GM23248 (cell line): ENCODE results near the gene SCYL2. TPM values are rescaled to one million over a fixed set of nuclear protein-coding genes. Genes with fewer than 3 reads are reported as not detected.
"Not testable (repeated sequence)": the region's sequence is repeated elsewhere in the genome, so short reads cannot be mapped to it uniquely, and the experiment has no call there.

Experiments used
- DNase-seq: peaks from one replicate; pipeline ENCODE4 v3.0.0-alpha.2; 2015
- H2AFZ ChIP-seq: fragments of 200-600 bp; sonication (generic); 2 replicates; pipeline ENCODE4 v1.6.1; 2016; ENCODE audit warnings: antibody characterized with exemption
- H3F3A ChIP-seq: fragments of 200-600 bp; sonication (generic); 2 replicates; pipeline ENCODE4 v1.6.1; 2016; ENCODE audit warnings: mild to moderate bottlenecking, antibody characterized with exemption, mixed run types; ENCODE audit not compliant: insufficient read depth
- H3K27ac ChIP-seq: fragments of 200-600 bp; sonication (generic); 2 replicates; pipeline ENCODE4 v1.5.1; 2016; ENCODE audit warnings: mild to moderate bottlenecking
- H3K27me3 ChIP-seq: fragments of 200-600 bp; sonication (generic); replicated peaks from 2 replicates; pipeline ENCODE4 v1.6.1; 2016; ENCODE audit warnings: mild to moderate bottlenecking; ENCODE audit not compliant: insufficient read depth
- H3K36me3 ChIP-seq: fragments of 200-600 bp; sonication (generic); 2 replicates; pipeline ENCODE4 v1.6.1; 2016; ENCODE audit warnings: low read depth, mild to moderate bottlenecking
- H3K4me1 ChIP-seq: fragments of 200-600 bp; sonication (generic); 2 replicates; pipeline ENCODE4 v1.6.1; 2016; ENCODE audit warnings: mild to moderate bottlenecking; ENCODE audit not compliant: insufficient read depth
- H3K4me2 ChIP-seq: fragments of 200-600 bp; sonication (generic); one replicate; pipeline ENCODE4 v1.6.1; 2016; ENCODE audit warnings: mild to moderate bottlenecking; ENCODE audit not compliant: unreplicated experiment
- H3K4me3 ChIP-seq: fragments of 200-600 bp; sonication (generic); 2 replicates; pipeline ENCODE4 v1.5.1; 2016; ENCODE audit warnings: mild to moderate bottlenecking
- H3K79me2 ChIP-seq: fragments of 200-600 bp; sonication (generic); 2 replicates; pipeline ENCODE4 v1.6.1; 2016; ENCODE audit warnings: mild to moderate bottlenecking; ENCODE audit not compliant: insufficient read depth
- H3K9ac ChIP-seq: fragments of 200-600 bp; sonication (generic); 2 replicates; pipeline ENCODE4 v1.6.1; 2016; ENCODE audit warnings: mild to moderate bottlenecking
- H3K9me2 ChIP-seq: fragments of 200-600 bp; sonication (generic); 2 replicates; pipeline ENCODE4 v1.6.1; 2016; ENCODE audit warnings: mixed run types, mild to moderate bottlenecking, moderate library complexity; ENCODE audit not compliant: insufficient read depth
- H3K9me3 ChIP-seq: fragments of 200-600 bp; sonication (generic); one replicate; pipeline ENCODE4 v1.6.1; 2017; ENCODE audit warnings: low read depth
- H4K20me1 ChIP-seq: fragments of 200-600 bp; sonication (generic); 2 replicates; pipeline ENCODE4 v1.6.0; 2016; ENCODE audit not compliant: insufficient read depth
- EZH2 ChIP-seq: fragments of 200-600 bp; sonication (generic); IDR thresholded peaks from 2 replicates; pipeline ENCODE4 v1.6.1; 2018; ENCODE audit warnings: antibody characterized with exemption, mild to moderate bottlenecking; ENCODE audit not compliant: insufficient read depth, poor library complexity, severe bottlenecking
- EZH2phosphoT487 ChIP-seq: fragments of 200-600 bp; sonication (generic); IDR thresholded peaks from 2 replicates; pipeline ENCODE4 v1.6.1; 2018; ENCODE audit warnings: antibody characterized with exemption, moderate library complexity, mild to moderate bottlenecking, low read depth; ENCODE audit not compliant: insufficient read depth
- WGBS, 2 experiments: methylation state at CpG; one replicate each; pipeline ENCODE4 v1.1.6; 2015 to 2017; ENCODE audit warnings: low lambda C conversion rate in 2 of 2, low coverage in 1 of 2; ENCODE audit errors: missing lambda C conversion rate in 2 of 2; 5-methylcytosine and 5-hydroxymethylcytosine counted together
- in situ Hi-C: fragments of 300-500 bp; cut with MboI; formaldehyde crosslinking; loops from 2 replicates; pipeline ENCODE4 v1.15.0; 2020
- polyA plus RNA-seq: library from polyadenylated mRNA; unstranded; fragments of >200 nt; fragmentation: Nextera tagmentation; extraction: Ambion mirVana; gene quantifications from 2 replicates; pipeline ENCODE4 v1.2.1, GENCODE V29; 2016
- total RNA-seq: library from RNA; depleted of rRNA; stranded (reverse); fragments of >200 nt; shearing (Covaris generic); gene quantifications from 2 replicates; pipeline ENCODE4 v1.2.3, GENCODE V29; 2014

Gene SCYL2
- total and polyA plus RNA-seq, 2 experiments from 2014 or later: 28.3 to 45.0 TPM

GRCh38 chr12:100331871-100332270 lies 64.9 kb downstream of the SCYL2 start:
- in situ Hi-C loops: no loop called here

DNA sequence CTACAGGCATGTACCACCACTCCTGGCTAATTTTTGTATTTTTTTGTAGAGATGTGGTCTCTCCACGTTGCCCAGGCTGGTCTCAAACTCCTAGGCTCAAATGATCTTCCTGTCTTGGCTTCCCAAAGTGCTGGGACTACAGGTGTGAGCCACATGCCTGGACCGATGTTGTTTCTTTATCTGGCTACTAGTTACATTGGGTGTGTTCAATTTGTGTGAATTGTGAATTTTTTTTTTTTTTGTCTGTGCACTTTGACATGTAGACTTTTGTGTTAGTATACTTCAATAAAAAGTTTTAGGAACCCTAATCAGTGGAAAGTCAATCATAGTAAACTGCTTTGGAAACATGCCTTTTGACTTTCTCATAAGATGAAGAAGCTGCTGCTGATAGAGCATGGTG lies 65.9 kb downstream of the SCYL2 start:
- TF ChIP-seq EZH2 (no peak), EZH2phosphoT487 (no peak)
- in situ Hi-C loops: no loop called here
- Histone ChIP-seq H3K4me1 (no peaks in the 10 kb centered on the region), H3K27me3 (no peaks in the 10 kb centered on the region), H3K4me2 (no peak overlapping the region), H3K9me3 (no peaks in the 10 kb centered on the region), H3K9me2 (no peaks in the 10 kb centered on the region), H3K27ac (no peak overlapping the region), H3K36me3 (peaks cover 27% of the 10 kb centered on the region; the same call in 1 of the 2 replicates), H4K20me1 (no peaks in the 10 kb centered on the region), H3K9ac (no peak overlapping the region), H3K79me2 (no peaks in the 10 kb centered on the region), H2AFZ (no peak overlapping the region), H3K4me3 (no peak overlapping the region), H3F3A (no peaks in the 10 kb centered on the region)
- 90 to 96% methylated on average over 2 of the region's 2 CpGs for WGBS, 2 experiments
- no peak for DNase-seq

More at GRCh38 chr12:100331871-100332270, 64.9 kb downstream of the SCYL2 start:
- Histone ChIP-seq H2AFZ (no peak overlapping the region), H3K4me3 (no peak overlapping the region), H3K27me3 (no peaks in the 10 kb centered on the region), H3K9ac (no peak overlapping the region), H3K9me2 (no peaks in the 10 kb centered on the region), H3K4me1 (no peaks in the 10 kb centered on the region), H3K36me3 (peaks cover 20% of the 10 kb centered on the region; the same call in 1 of the 2 replicates), H3F3A (no peaks in the 10 kb centered on the region), H4K20me1 (no peaks in the 10 kb centered on the region), H3K79me2 (no peaks in the 10 kb centered on the region), H3K4me2 (no peak overlapping the region), H3K9me3 (no peaks in the 10 kb centered on the region), H3K27ac (no peak overlapping the region)
- no peak for DNase-seq
- TF ChIP-seq EZH2 (no peak), EZH2phosphoT487 (no peak)
- 100% methylated on average over 1 of the region's 1 CpG for WGBS, 2 experiments

- Histone ChIP-seq H3K4me1 (no peaks in the 10 kb centered on the region), H2AFZ (no peak overlapping the region), H3K36me3 (peaks cover 55% of the 10 kb centered on the region), H3K9me3 (no peaks in the 10 kb centered on the region), H3K9ac (no peak overlapping the region), H3K27me3 (no peaks in the 10 kb centered on the region), H3K9me2 (no peaks in the 10 kb centered on the region), H3K4me2 (no peak overlapping the region), H3F3A (0 out of 2 replicates have a peak, but pooled peaks cover 3% of the 10 kb centered on the region), H3K27ac (no peak overlapping the region), H3K4me3 (no peak overlapping the region), H4K20me1 (no peaks in the 10 kb centered on the region), H3K79me2 (no peaks in the 10 kb centered on the region)
- TF ChIP-seq EZH2phosphoT487 (no peak), EZH2 (no peak)
- 97 to 98% methylated on average over 3 of the region's 3 CpGs for WGBS, 2 experiments
- DNase-seq: no peak
- in situ Hi-C loops: no loop called here
Measured at GRCh38 chr12:100337299-100337698, 70.3 kb downstream of the SCYL2 start.

DNA sequence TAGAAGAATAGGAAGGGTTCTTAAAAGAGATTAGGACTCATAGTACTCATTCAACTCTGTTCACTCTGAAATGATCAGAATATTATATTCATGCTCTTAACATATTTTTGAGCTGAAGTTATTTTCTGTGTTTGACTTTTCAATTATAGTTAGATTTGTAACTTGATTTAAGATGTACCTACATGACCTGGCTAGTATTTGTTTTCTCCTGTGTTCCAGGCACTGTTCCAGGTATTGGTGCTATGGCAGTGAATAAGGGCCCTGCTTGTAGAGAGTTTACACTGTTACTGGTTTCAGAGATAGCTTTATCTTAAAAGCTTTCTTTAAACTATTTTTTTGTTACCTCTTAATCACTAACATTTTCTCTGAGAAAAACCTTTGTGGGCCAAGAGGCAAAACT lies 70.8 kb downstream of the SCYL2 start:
- Histone ChIP-seq H3K4me1 (no peaks in the 10 kb centered on the region), H3F3A (0 out of 2 replicates have a peak, but pooled peaks cover 3% of the 10 kb centered on the region), H3K4me2 (no peak overlapping the region), H4K20me1 (no peaks in the 10 kb centered on the region), H3K9me2 (no peaks in the 10 kb centered on the region), H3K27me3 (no peaks in the 10 kb centered on the region), H3K4me3 (no peak overlapping the region), H3K27ac (no peak overlapping the region), H3K9ac (no peak overlapping the region), H3K9me3 (no peaks in the 10 kb centered on the region), H3K36me3 (peaks cover 55% of the 10 kb centered on the region), H3K79me2 (no peaks in the 10 kb centered on the region), H2AFZ (no peak overlapping the region)
- TF ChIP-seq EZH2 (no peak), EZH2phosphoT487 (no peak)
- DNase-seq: no peak
- in situ Hi-C loops: no loop called here

DNA sequence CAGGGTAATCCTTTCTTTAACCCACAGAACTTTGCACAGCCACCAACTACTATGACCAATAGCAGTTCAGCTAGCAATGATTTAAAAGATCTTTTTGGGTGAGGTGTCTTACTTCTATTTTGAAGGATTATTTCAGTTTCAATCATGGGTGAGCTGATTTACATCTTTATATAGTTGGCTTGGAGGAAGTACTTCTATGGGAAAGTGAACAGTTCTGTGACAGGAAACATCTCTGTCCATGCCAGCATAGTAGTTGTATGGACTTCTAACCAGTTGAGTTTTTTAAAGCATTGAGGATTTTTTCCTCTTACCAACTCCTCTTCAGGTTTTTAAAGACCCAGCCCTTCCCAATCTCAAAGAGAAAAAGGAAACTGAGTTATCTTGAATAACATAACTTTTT lies 72.1 kb downstream of the SCYL2 start:
- Histone ChIP-seq H2AFZ (no peak overlapping the region), H3K4me1 (no peaks in the 10 kb centered on the region), H3K9me3 (no peaks in the 10 kb centered on the region), H3K4me3 (no peak overlapping the region), H3F3A (0 out of 2 replicates have a peak, but pooled peaks cover 3% of the 10 kb centered on the region), H3K9me2 (no peaks in the 10 kb centered on the region), H3K36me3 (peaks cover 55% of the 10 kb centered on the region), H3K27me3 (no peaks in the 10 kb centered on the region), H3K27ac (no peak overlapping the region), H4K20me1 (no peaks in the 10 kb centered on the region), H3K79me2 (no peaks in the 10 kb centered on the region), H3K9ac (no peak overlapping the region), H3K4me2 (no peak overlapping the region)
- DNase-seq: no peak
- TF ChIP-seq EZH2phosphoT487 (no peak), EZH2 (no peak)
- in situ Hi-C loops: no loop called here

DNA sequence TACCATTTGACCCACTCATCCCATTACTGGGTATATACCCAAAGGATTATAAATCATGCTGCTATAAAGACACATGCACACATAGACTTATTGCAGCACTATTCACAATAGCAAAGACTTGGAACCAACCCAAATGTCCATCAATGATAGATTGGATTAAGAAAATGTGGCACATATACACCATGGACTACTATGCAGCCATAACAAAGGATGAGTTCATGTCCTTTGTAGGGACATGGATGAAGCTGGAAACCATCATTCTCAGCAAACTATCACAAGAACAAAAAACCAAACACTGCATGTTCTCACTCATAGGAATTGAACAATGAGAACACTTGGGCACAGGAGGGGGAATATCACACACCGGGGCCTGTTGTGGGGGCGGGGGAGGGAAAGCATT lies 75.9 kb downstream of the SCYL2 start:
- H3K4me3 ChIP-seq, H4K20me1 ChIP-seq, H3K4me1 ChIP-seq, DNase-seq, H3K27ac ChIP-seq, H3F3A ChIP-seq, in situ Hi-C loops, H3K4me2 ChIP-seq, H2AFZ ChIP-seq, H3K9ac ChIP-seq, H3K27me3 ChIP-seq, H3K9me2 ChIP-seq, H3K9me3 ChIP-seq, H3K79me2 ChIP-seq: not testable (repeated sequence)
- WGBS, 2 experiments: 95 to 100% methylated on average over 2 of the region's 2 CpGs
- H3K36me3 ChIP-seq: peaks cover 30% of the 10 kb centered on the region

DNA sequence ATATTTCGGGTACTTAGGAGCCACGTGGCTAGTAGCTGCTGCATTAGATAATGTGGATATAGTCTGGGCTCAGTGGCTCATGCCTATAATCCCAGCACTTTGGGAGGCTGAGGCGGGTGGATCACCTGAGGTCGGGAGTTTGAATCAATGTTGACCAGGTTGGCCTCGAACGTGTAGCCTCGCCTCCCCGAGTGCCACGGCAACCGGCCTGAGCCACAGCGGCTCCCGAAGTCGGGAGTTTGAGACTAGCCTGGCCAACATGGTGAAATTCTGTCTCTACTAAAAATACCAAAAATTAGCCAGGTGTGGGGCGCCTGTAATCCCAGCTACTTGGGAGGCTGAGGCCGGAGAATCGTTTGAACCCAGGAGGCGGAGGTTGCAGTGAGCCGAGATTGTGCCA lies 77.4 kb downstream of the SCYL2 start:
- H3K9ac ChIP-seq, H3F3A ChIP-seq, H3K4me2 ChIP-seq, H2AFZ ChIP-seq, H3K79me2 ChIP-seq, H3K4me3 ChIP-seq, H3K9me2 ChIP-seq, H4K20me1 ChIP-seq, in situ Hi-C loops, H3K27me3 ChIP-seq, H3K9me3 ChIP-seq, H3K27ac ChIP-seq, H3K4me1 ChIP-seq, DNase-seq: not testable (repeated sequence)
- 92 to 93% methylated on average over 18 of the region's 18 CpGs for WGBS, 2 experiments
- H3K36me3 ChIP-seq: peaks cover 21% of the 10 kb centered on the region
